GM12891 (cell line): ENCODE data around the gene CFC1.
"Not testable (repeated sequence)": the region's sequence is repeated elsewhere in the genome, so short reads cannot be mapped to it uniquely, and the experiment has no call there.

ENCODE experiments used
- POLR2A ChIP-seq: IDR thresholded peaks from 2 replicates; pipeline ENCODE4 v1.6.1; 2011; ENCODE audit warnings: low read depth, low read length, control low read depth
- POLR2AphosphoS5 ChIP-seq: IDR thresholded peaks from 2 replicates; pipeline ENCODE4 v1.6.1; 2011; ENCODE audit warnings: low read depth, low read length, control low read depth
- TAF1 ChIP-seq: IDR thresholded peaks from 2 replicates; pipeline ENCODE4 v1.6.1; 2011; ENCODE audit warnings: low read depth, low read length, control low read depth

DNA sequence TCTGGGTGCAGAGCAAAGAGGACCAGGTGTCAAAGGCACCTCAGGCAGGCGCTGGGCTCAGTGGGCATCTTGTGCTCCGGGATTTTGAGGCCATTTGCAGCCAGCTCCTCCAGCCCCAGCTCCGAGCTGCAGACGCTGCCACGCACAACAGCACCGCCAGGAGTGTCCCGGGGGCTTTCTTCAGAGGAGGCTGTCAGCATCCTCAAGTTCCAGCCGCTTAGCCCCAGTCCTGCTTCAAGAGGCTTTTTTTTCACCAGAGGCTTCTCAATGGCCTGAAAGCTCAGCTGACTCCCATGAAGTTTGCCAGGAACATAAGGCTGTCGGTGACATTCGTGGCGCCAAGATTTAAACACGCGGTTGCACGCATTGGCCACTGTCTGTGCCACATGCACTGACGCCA is 11.1 kb upstream of the CFC1 start:
- not testable (repeated sequence) for TF ChIP-seq POLR2A, POLR2AphosphoS5, TAF1
